ENCODE data around the gene SLC32A1.
A peak's percentile ranks its signal among the peaks of the same experiment; 100 is the strongest.

SLC32A1 gene

GRCh38 chr20:38751360-38751976 is 27.2 kb downstream of the SLC32A1 start:
- H3K4me3 ChIP-seq (ENCODE audit: low read length) = no peak overlapping the region
- peak; percentile 75 for TF ChIP-seq CTCF (IDR thresholded peaks at IDR 0.05; ENCODE audit: insufficient read depth, low read depth, low read length, missing control alignments)
- DNase-seq (ENCODE audit: low read depth) = peak; percentile 63

- H3K4me3 ChIP-seq (ENCODE audit: low read length) = no peak overlapping the region
- no peak for DNase-seq (ENCODE audit: low read depth)
- TF ChIP-seq CTCF (IDR thresholded peaks at IDR 0.05; ENCODE audit: insufficient read depth, low read depth, low read length, missing control alignments) = no peak
Measured at GRCh38 chr20:38752029-38752428, 27.7 kb downstream of the SLC32A1 start.

- no peak overlapping the region for H3K4me3 ChIP-seq (ENCODE audit: low read length)
- no peak for TF ChIP-seq CTCF (IDR thresholded peaks at IDR 0.05; ENCODE audit: insufficient read depth, low read depth, low read length, missing control alignments)
- DNase-seq (ENCODE audit: low read depth) = no peak
Measured at GRCh38 chr20:38754924-38755323, 30.6 kb downstream of the SLC32A1 start.

GRCh38 chr20:38755324-38755910 is 31.1 kb downstream of the SLC32A1 start:
- TF ChIP-seq CTCF (IDR thresholded peaks at IDR 0.05; ENCODE audit: insufficient read depth, low read depth, low read length, missing control alignments) = no peak
- no peak overlapping the region for H3K4me3 ChIP-seq (ENCODE audit: low read length)
- DNase-seq (ENCODE audit: low read depth) = no peak

GRCh38 chr20:38757145-38757775 is 33.0 kb downstream of the SLC32A1 start:
- no peak for DNase-seq (ENCODE audit: low read depth)
- H3K4me3 ChIP-seq (ENCODE audit: low read length) = no peak overlapping the region
- TF ChIP-seq CTCF (IDR thresholded peaks at IDR 0.05; ENCODE audit: insufficient read depth, low read depth, low read length, missing control alignments) = no peak

GRCh38 chr20:38759106-38759505 is 34.8 kb downstream of the SLC32A1 start:
- H3K4me3 ChIP-seq (ENCODE audit: low read length) = no peak overlapping the region
- DNase-seq (ENCODE audit: low read depth) = no peak
- TF ChIP-seq CTCF (IDR thresholded peaks at IDR 0.05; ENCODE audit: insufficient read depth, low read depth, low read length, missing control alignments) = no peak
